BLaER1 (cell line): ENCODE measurements around the gene PSMB4.
A peak's percentile ranks its signal among the peaks of the same experiment; 100 is the strongest.
"Not testable (repeated sequence)": the region's sequence is repeated elsewhere in the genome, so short reads cannot be mapped to it uniquely, and the experiment has no call there.

Experiments
- H3K27ac ChIP-seq: shearing (Covaris generic); formaldehyde crosslinking; 2 replicates; pipeline ENCODE4 v1.8.1; 2022
- H3K27me3 ChIP-seq: shearing (Covaris generic); formaldehyde crosslinking; 2 replicates; pipeline ENCODE4 v1.8.1; 2022
- H3K36me3 ChIP-seq: shearing (Covaris generic); formaldehyde crosslinking; 2 replicates; pipeline ENCODE4 v1.8.1; 2022
- H3K4me1 ChIP-seq: shearing (Covaris generic); formaldehyde crosslinking; 2 replicates; pipeline ENCODE4 v1.8.1; 2022
- H3K4me2 ChIP-seq: shearing (Covaris generic); formaldehyde crosslinking; 2 replicates; pipeline ENCODE4 v1.8.1; 2022
- H3K4me3 ChIP-seq: shearing (Covaris generic); formaldehyde crosslinking; 2 replicates; pipeline ENCODE4 v1.8.1; 2022
- H3K9ac ChIP-seq: shearing (Covaris generic); formaldehyde crosslinking; 2 replicates; pipeline ENCODE4 v1.8.1; 2022
- H3K9me3 ChIP-seq: shearing (Covaris generic); formaldehyde crosslinking; 2 replicates; pipeline ENCODE4 v1.8.1; 2022
- H4K20me1 ChIP-seq: shearing (Covaris generic); formaldehyde crosslinking; 2 replicates; pipeline ENCODE4 v1.8.1; 2022
- Cebpa-rat ChIP-seq: shearing (Covaris generic); IDR thresholded peaks from 2 replicates; pipeline ENCODE4 v1.8.1; 2022

The PSMB4 gene

DNA sequence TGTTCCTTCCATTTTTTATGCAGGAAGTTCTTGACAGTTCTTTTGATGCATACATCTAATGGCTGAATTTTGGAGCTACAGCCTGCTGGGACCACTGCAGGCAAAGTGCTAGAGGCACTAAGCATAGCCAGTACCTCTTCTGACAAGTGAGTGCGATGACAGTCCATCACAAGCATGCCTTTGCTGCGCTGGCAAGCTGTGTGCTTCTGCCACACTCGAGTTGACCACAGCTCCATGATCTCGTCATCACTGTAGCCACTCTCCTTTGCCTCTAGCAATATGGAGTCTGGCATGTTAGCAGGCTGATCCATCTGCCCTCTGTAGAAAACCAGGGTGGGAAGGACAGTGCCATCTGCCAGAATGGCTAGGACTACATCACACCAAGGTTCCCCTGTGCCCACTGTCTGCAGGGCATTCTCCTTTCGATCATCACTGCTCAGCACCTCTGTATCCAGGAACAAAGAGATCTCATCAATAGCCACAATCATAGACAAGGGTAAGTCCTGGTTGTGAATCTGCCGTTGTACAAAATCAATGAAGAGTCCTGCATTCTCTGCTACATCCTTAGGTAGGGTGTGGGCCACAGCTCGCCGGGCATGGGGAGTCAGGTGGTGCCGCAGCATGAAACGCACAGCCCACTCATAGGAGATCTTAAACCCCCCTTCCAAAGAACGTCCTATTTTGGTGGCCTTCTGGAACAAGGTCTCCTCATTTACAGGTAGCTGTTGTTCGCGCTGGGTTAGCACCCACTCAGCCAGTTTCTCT is 6.0 kb downstream of the PSMB4 start:
- Histone ChIP-seq H3K9me3 (no peaks in the 10 kb centered on the region), H3K36me3 (peaks cover 100% of the 10 kb centered on the region), H3K9ac (no peak overlapping the region), H3K27me3 (no peaks in the 10 kb centered on the region), H3K27ac (no peak overlapping the region), H3K4me3 (no peak overlapping the region), H3K4me2 (no peak overlapping the region), H4K20me1 (peaks cover 62% of the 10 kb centered on the region), H3K4me1 (peaks cover 13% of the 10 kb centered on the region)
- TF ChIP-seq Cebpa-rat: no peak

DNA sequence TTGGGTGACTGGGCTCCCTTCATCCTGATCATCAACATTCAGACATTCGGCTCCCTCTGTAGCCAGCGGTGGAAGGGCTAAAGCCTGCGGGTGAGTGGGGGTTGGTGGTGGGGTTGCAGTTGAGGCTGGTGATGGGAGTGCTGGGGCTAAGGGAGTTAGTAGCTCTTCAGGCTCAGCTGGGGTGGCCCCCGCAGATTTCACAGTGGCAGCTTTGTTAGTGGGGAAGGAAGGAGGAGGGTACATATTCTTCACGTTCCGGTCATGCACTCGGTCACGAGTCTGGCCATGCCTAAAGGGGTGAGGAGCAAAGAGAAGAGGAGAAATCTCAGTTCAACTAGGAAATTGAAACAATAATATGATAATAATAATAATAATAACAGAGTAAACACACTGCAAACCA is 6.8 kb downstream of the PSMB4 start:
- Histone ChIP-seq H3K9me3 (no peaks in the 10 kb centered on the region), H3K27ac (no peak overlapping the region), H3K36me3 (peaks cover 100% of the 10 kb centered on the region), H3K27me3 (no peaks in the 10 kb centered on the region), H4K20me1 (peaks cover 54% of the 10 kb centered on the region), H3K4me2 (no peak overlapping the region), H3K4me1 (peaks cover 5% of the 10 kb centered on the region), H3K4me3 (no peak overlapping the region), H3K9ac (no peak overlapping the region)
- no peak for TF ChIP-seq Cebpa-rat

DNA sequence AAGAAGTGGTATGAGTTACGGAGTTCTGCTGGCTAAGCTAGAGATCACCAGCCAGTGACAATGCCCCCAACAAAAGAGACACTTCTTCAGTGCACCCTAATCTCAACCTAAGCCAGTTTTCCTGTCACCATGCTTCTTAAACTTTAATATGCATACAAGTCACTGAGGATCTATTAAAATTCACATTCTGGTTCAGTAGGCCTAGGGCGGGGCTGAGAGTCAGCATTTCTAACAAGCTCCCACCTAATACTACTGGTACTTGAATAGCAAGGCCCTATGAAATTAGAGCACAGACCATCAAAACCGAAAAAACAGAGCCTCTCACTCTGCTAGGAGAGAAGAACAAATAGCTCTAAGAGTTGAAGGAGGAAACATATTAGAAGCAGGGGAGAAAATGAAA is 7.9 kb downstream of the PSMB4 start:
- Histone ChIP-seq H3K4me1 (no peaks in the 10 kb centered on the region), H3K27me3 (no peaks in the 10 kb centered on the region), H3K4me2 (no peak overlapping the region), H3K9ac (no peak overlapping the region), H3K36me3 (peaks cover 100% of the 10 kb centered on the region), H3K9me3 (no peaks in the 10 kb centered on the region), H4K20me1 (peaks cover 42% of the 10 kb centered on the region), H3K27ac (no peak overlapping the region), H3K4me3 (no peak overlapping the region)
- no peak for TF ChIP-seq Cebpa-rat

DNA sequence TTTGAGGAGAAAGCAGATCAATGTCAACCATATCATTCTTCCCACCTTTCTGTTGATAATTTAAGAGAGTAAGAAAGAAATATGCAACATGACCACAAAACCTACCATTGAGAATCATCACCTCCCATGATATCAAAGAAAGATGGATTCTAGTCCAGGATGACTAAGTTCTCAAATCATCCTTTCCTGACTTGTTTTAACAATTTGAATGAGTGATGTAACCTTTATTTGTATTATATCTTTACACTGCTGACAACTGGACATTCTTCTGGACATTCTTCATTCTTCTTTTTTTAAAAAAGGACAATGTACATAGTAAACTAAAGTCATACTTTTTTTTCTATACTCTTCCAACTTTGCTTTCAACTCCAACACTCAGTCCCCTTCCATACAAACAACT is 9.5 kb downstream of the PSMB4 start:
- TF ChIP-seq Cebpa-rat: no peak
- no peaks in the 10 kb centered on the region for H3K4me1 ChIP-seq
- no peak overlapping the region for H3K9ac ChIP-seq
- H3K9me3 ChIP-seq: no peaks in the 10 kb centered on the region
- H3K36me3 ChIP-seq: peaks cover 98% of the 10 kb centered on the region
- H3K27ac ChIP-seq: no peak overlapping the region
- peaks cover 26% of the 10 kb centered on the region for H4K20me1 ChIP-seq
- H3K4me2 ChIP-seq: no peak overlapping the region
- no peak overlapping the region for H3K4me3 ChIP-seq
- no peaks in the 10 kb centered on the region for H3K27me3 ChIP-seq

DNA sequence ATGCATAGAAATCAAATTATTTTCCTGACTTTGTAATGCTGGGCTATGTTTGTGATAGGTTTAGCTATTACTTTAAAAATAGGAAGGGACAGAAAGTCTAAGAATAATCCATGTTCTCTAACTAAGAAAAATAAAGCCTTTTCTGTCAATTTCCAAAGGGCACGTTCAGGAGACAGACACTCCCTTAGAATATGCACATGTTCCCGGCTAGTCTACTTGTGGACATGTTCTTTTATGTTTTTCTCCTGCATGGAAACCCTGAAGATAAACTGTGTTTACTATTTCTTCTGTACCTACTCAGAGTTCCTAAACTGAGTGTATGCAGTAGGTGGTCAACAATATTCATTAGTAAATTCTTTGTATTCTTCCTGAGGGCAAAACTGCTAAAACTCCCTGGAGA is 12.5 kb downstream of the PSMB4 start:
- Histone ChIP-seq H3K27ac (no peak overlapping the region), H3K9me3 (no peaks in the 10 kb centered on the region), H3K4me3 (no peak overlapping the region), H3K4me1 (no peaks in the 10 kb centered on the region), H3K4me2 (no peak overlapping the region), H3K27me3 (no peaks in the 10 kb centered on the region), H3K9ac (no peak overlapping the region), H3K36me3 (peaks cover 98% of the 10 kb centered on the region), H4K20me1 (peaks cover 13% of the 10 kb centered on the region)
- TF ChIP-seq Cebpa-rat: no peak

DNA sequence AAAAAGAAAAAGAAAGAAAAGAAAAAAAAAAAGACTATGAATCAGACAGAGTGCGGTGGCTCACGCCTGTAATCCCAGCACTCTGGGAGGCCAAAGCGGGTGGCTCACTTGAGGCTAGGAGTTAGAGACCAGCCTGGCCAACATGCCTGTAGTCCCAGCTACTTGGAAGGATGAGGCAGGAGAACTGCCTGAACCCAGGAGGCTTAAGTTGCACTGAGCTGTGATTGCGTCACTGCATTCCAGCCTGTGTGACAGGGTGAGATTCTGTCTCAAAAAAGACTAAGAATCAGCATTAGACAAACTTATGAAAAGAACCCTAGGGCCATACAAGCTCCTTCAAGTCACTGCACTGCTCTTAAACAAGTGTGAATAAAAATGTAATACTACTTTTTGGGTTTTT is 16.9 kb downstream of the PSMB4 start:
- H3K36me3 ChIP-seq: peaks cover 94% of the 10 kb centered on the region
- peak; percentile 44; the same call in 1 of the 2 replicates for TF ChIP-seq Cebpa-rat

DNA sequence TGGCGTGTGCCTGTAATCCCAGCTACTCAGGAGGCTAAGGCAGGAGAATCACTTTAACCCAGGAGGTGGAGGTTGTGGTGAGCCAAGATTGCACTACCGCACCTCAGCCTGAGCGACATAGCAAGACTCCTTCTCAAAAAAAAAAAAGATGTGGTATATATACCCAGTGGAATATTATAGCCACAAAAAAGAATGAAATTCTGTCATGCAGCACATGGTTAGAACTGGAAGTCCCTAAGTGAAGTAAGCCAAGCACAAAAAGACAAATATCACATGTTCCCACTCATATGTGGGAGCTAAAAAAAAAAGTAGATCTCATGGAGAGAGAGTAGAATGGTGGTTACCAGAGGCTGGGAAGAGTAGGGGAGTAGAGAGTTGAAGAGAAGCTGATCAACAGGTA is 18.7 kb downstream of the PSMB4 start:
- TF ChIP-seq Cebpa-rat: no peak
- H4K20me1 ChIP-seq: peaks cover 60% of the 10 kb centered on the region
- no peak overlapping the region for H3K9ac ChIP-seq
- no peak overlapping the region for H3K4me2 ChIP-seq
- no peaks in the 10 kb centered on the region for H3K9me3 ChIP-seq
- no peak overlapping the region for H3K4me3 ChIP-seq
- no peaks in the 10 kb centered on the region for H3K27me3 ChIP-seq
- no peak overlapping the region for H3K27ac ChIP-seq
- peaks cover 94% of the 10 kb centered on the region for H3K36me3 ChIP-seq
- H3K4me1 ChIP-seq: peaks cover 15% of the 10 kb centered on the region

More for the DNA sequence above, 16.9 kb downstream of the PSMB4 start:
- Histone ChIP-seq H3K9ac (no peak overlapping the region), H3K4me3 (no peak overlapping the region), H3K9me3 (no peaks in the 10 kb centered on the region), H3K27me3 (no peaks in the 10 kb centered on the region), H4K20me1 (peaks cover 52% of the 10 kb centered on the region), H3K4me1 (peaks cover 15% of the 10 kb centered on the region), H3K27ac (no peak overlapping the region), H3K4me2 (no peak overlapping the region)

DNA sequence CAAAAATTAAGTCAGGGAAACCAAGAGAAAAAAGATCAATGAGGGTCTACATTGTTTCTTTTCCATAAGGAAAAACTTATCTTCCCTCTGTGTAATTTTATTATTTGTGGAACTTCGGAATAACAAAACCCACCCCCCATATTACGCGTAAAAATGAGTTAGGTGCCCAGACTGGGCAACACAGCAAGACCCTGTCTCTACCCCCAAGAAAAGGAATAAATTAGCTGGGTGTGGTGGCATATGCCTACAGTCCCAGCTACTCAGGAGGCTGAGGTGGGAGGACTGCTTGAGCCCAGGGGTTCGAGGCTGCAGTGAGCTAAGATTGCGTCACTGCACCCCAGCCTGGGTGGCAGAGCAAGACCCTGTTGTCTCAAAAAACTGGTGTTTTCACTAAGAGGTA is 20.4 kb downstream of the PSMB4 start:
- H3K9me3 ChIP-seq: no peaks in the 10 kb centered on the region
- no peak overlapping the region for H3K4me2 ChIP-seq
- no peaks in the 10 kb centered on the region for H3K27me3 ChIP-seq
- peaks cover 15% of the 10 kb centered on the region for H3K4me1 ChIP-seq
- H3K36me3 ChIP-seq: peaks cover 96% of the 10 kb centered on the region
- H3K4me3 ChIP-seq: no peak overlapping the region
- H3K27ac ChIP-seq: no peak overlapping the region
- H3K9ac ChIP-seq: no peak overlapping the region
- peaks cover 67% of the 10 kb centered on the region for H4K20me1 ChIP-seq
- TF ChIP-seq Cebpa-rat: no peak

DNA sequence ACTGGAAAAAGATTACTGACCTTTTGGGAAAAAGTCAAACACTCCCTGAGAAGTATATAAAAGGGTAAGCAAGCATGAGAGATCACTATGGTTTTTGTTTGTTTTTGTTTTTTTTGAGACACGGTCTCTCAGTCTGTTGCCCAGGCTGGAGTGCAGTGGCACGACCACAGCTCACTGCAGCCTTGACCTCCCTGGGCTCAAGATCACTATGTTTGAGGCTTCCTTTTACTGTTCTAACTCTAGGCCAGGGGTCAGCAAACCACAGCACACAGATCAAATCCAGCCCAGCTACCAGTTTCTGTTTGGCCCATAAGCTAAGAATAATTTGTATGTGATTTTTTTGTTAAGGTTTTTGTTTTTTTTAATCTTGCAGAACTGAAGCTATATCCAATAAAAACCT is 25.7 kb downstream of the PSMB4 start:
- Histone ChIP-seq H3K9ac (no peak overlapping the region), H3K9me3 (no peaks in the 10 kb centered on the region), H3K4me2 (no peak overlapping the region), H3K36me3 (peaks cover 94% of the 10 kb centered on the region), H3K4me3 (no peak overlapping the region), H4K20me1 (peaks cover 50% of the 10 kb centered on the region), H3K27ac (no peak overlapping the region), H3K27me3 (no peaks in the 10 kb centered on the region), H3K4me1 (no peaks in the 10 kb centered on the region)
- no peak for TF ChIP-seq Cebpa-rat

DNA sequence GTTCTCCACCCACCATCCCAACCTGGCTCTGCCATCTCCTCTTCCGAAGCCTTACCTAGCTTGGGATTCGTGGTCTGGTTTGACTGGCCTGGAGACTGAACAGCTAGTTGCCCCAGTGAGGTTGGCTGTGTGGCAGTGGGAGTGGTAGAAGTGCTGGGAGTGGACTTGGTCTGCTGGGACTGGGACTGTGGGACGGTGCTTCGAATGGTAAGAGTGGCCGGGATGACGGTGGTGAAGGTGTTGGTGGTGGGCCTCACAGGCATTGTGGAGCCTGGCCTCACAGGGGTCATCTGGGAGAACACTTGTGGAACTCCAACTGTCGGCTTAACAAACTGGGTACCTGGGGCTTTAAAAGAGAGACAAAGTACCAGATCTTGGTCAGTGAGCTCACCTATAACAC is 28.7 kb downstream of the PSMB4 start:
- no peaks in the 10 kb centered on the region for H3K9me3 ChIP-seq
- H4K20me1 ChIP-seq: peaks cover 63% of the 10 kb centered on the region
- no peak for TF ChIP-seq Cebpa-rat
- no peaks in the 10 kb centered on the region for H3K27me3 ChIP-seq
- H3K4me2 ChIP-seq: no peak overlapping the region
- H3K4me1 ChIP-seq: no peaks in the 10 kb centered on the region
- no peak overlapping the region for H3K27ac ChIP-seq
- H3K36me3 ChIP-seq: peaks cover 85% of the 10 kb centered on the region
- no peak overlapping the region for H3K4me3 ChIP-seq
- no peak overlapping the region for H3K9ac ChIP-seq

DNA sequence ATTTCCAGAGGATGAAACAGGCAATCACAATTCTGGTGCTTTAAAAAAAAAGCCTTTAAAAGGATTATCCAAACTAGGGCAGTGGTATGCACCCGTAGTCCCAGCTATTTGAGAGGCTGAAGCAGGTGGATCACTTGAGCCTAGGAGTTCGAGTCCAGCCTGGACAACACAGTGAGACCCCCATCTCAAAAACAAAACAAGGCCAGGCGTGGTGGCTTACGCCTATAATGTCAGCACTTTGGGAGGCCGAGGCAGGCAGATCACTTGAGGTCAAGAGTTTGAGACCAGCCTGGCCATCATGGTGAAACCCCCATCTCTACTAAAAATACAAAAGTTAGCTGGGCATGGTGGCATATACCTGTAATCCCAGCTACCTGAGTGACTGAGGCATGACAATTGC is 34.5 kb downstream of the PSMB4 start:
- not testable (repeated sequence) for H3K4me3 ChIP-seq, H3K27me3 ChIP-seq, H3K27ac ChIP-seq, H3K9me3 ChIP-seq, H3K4me2 ChIP-seq, H3K9ac ChIP-seq
- Histone ChIP-seq H4K20me1 (peaks cover 97% of the 10 kb centered on the region), H3K4me1 (peaks cover 28% of the 10 kb centered on the region), H3K36me3 (peaks cover 64% of the 10 kb centered on the region)
